Motor neuron (in vitro differentiated cells): ENCODE data around the gene CD40. TPM values are rescaled to one million over a fixed set of nuclear protein-coding genes. Genes with fewer than 3 reads are reported as not detected.
A peak's percentile ranks its signal among the peaks of the same experiment; 100 is the strongest.

Experiments used
- ATAC-seq, 8 experiments: fragments of 200-7000 bp; cut with Tn5 transposase; replicated peaks in 6 of 8; 2 replicates each; pipeline ENCODE4 v1.8.0; 2021; ENCODE audit warnings: mild to moderate bottlenecking in 8 of 8, moderate library complexity in 8 of 8
- H3K27ac ChIP-seq, 2 donors: fragments of 250-450 bp; sonication (Bioruptor Pico); 2 replicates each; pipeline ENCODE4 v1.9.0; 2021; ENCODE audit warnings: antibody characterized with exemption in 2 of 2, mild to moderate bottlenecking in 2 of 2, moderate library complexity in 1 of 2
- H3K4me1 ChIP-seq, 2 donors: fragments of 250-450 bp; sonication (Bioruptor Pico); replicated peaks in 1 of 2; 2 replicates each; pipeline ENCODE4 v1.6.1; 2021; ENCODE audit warnings: antibody characterized with exemption in 2 of 2, mild to moderate bottlenecking in 2 of 2, moderate library complexity in 1 of 2
- H3K4me3 ChIP-seq, 5 donors: fragments of 250-450 bp; sonication (Bioruptor Pico); 2 replicates each; pipeline ENCODE4 v1.9.0; 2021; ENCODE audit warnings: antibody characterized with exemption in 5 of 5, mild to moderate bottlenecking in 5 of 5, moderate library complexity in 4 of 5
- WGBS, 10 experiments: fragments of 450-650 bp; shearing (Covaris generic); methylation state at CpG; one replicate each; pipeline ENCODE4 v1.0.0; 2022; 5-methylcytosine and 5-hydroxymethylcytosine counted together
- in situ Hi-C, 9 experiments: fragments of 400-800 bp; cut with MboI; loops; one replicate each; pipeline ENCODE4 v1.15.0; 2021; ENCODE audit warnings: low sequenced_read_pairs in 9 of 9, low pct_unique_long_range_greater_than_20kb in 2 of 9; ENCODE audit not compliant: unreplicated experiment in 9 of 9
- total RNA-seq, 8 experiments: library from RNA; unstranded; fragments of 300-600 nt; gene quantifications; 2 replicates each; pipeline versions ENCODE4 v1.2.3 to v1.2.4, GENCODE V29; 2022

The CD40 gene
- total RNA-seq, 8 experiments from 2014 or later, result 0.11 to 4.6 (median 1.1) TPM

DNA sequence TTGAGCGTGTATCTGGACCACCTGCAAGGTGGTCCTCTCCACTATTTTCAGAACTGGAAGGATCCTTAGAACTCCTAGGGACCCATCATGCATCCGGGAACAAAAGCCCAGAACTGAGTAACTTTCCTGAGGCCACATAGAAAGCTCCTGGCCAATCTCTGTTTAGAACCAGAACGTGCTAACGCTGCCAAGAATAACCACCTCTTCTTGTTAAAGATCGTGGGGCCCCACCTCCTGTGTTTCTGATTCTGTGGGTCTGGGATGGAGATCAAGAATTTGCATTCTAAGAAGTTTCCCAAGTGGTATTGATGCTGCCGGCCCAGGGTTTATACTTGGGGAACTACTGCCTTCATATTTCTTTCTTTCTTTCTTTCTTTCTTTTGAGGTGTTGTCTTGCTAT lies 13.3 kb downstream of the CD40 start:
- no peak overlapping the region for H3K4me3 ChIP-seq
- no peak for ATAC-seq
- WGBS, 10 experiments, result 12 to 80% (median 71%) methylated on average over 1 to 4 of the region's 6 CpGs; no CpG with 5 or more reads in 3 of the 10 experiments
- H3K27ac ChIP-seq, result no peak overlapping the region
- peaks cover 18 to 20% of the 10 kb centered on the region in 2 donors for H3K4me1 ChIP-seq
- in situ Hi-C loops, result loop anchor here in 7 of 9 experiments (10.0 to 25.0 kb wide), 5 partner anchors 181 to 556 kb away; partner anchors contain the start of genes CDH22 (in 4 of the 7) and TP53RK (in 1 of the 7)

DNA sequence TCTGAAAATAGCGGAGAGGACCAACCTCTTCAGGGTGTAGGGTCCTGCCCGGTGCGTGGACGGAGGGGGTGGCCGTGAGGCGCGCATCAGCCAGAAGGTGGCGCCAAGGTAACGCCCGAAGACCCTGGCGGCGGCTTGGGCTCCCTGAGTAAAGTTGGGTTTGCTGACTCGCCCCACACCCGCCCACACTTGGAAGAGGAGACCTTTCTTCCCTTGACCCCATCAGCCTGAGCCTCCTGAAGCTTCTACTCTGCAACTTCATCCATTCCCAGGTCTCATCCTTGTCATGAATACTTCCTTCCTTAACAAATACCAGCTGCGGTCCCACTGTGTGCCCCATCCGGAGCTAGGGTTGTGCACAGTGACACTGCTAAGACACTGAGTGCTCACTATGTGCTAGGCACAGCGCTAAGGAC lies 14.6 kb downstream of the CD40 start:
- in situ Hi-C loops, result loop anchor here in 7 of 9 experiments (10.0 to 25.0 kb wide), 5 partner anchors 180 to 555 kb away; partner anchors contain the start of genes CDH22 (in 4 of the 7) and TP53RK (in 1 of the 7)
- peak; percentile 77 to 87 (median 81) for ATAC-seq
- H3K4me3 ChIP-seq, result no peak overlapping the region
- 0 to 100% (median 14%) methylated on average over 1 to 6 of the region's 17 CpGs; no CpG with 5 or more reads in 3 of the 10 experiments for WGBS, 10 experiments
- peaks cover 20 to 33% of the 10 kb centered on the region in 2 donors for H3K4me1 ChIP-seq
- H3K27ac ChIP-seq, result no peak overlapping the region

DNA sequence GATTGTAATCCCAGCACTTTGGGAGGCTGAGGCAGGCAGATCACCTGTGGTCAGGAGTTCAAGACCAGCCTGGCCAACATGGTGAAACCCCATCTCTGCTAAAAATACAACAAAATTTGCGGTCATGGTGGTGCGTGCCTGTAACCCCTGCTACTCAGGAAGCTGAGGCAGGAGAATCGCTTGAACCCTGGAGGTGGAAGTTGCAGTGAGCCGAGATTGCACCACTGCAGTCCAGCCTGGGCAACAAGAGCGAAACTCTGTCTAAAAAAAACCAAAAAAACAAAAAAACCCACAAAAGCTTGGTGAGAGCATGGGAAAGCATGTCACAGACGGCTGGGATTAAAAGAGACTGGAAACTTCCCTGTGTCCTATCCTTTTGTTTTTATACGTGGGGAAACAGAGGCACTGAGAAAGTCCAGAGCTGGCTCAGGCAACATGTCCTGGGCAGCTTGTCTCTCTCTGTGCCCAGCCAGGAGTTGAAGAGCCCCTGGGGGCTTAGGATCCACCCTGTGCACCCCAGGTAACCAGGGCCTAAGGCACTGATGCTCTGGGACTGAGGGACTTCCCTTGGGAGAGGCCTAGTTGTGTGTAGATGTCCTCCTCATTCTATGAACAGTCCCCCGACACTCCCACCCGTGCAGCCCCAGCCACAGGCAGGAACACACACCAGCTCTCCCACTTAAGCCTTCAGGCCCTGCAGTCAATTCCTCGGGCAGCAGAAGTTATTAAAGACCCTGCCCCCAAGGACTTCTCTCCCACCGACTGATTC lies 16.0 kb downstream of the CD40 start:
- WGBS, 10 experiments, result 62 to 100% (median 80%) methylated on average over 1 to 6 of the region's 11 CpGs; no CpG with 5 or more reads in 1 of the 10 experiments

DNA sequence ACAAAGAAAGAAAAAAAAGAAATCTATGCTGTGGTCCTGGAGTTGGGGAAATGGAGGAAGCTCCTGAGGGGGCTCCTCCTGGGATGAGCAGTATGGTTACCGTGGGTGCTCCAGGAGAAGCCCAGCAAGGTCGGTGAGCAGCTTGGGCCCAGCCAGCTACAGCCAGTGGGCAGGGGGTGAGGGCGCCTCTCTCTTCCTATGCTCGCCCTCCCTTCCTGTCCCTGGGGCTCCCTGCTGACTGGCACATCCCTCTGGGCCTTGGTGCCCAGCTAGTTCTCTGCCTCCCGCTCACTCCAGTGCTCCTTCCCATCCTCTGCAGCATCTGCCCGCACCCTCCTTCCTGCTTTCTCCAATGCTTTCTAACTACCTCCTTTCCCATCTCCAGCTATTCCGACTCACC lies 16.6 kb downstream of the CD40 start:
- Histone ChIP-seq H3K27ac (no peak overlapping the region), H3K4me3 (no peak overlapping the region), H3K4me1 (peaks cover 34 to 46% of the 10 kb centered on the region in 2 donors)
- ATAC-seq, result peak in 2 of 8 experiments; percentile 11 to 19
- WGBS, 10 experiments, result 65 to 95% (median 80%) methylated on average over 1 to 5 of the region's 7 CpGs; no CpG with 5 or more reads in 3 of the 10 experiments
- in situ Hi-C loops, result loop anchor here in 7 of 9 experiments (10.0 to 25.0 kb wide), 5 partner anchors 178 to 553 kb away; partner anchors contain the start of genes CDH22 (in 4 of the 7) and TP53RK (in 1 of the 7)

More for the DNA sequence above, 16.0 kb downstream of the CD40 start:
- in situ Hi-C loops, result loop anchor here in 7 of 9 experiments (10.0 to 25.0 kb wide), 5 partner anchors 178 to 553 kb away; partner anchors contain the start of genes CDH22 (in 4 of the 7) and TP53RK (in 1 of the 7)
- Histone ChIP-seq H3K4me3 (no peak overlapping the region), H3K27ac (no peak overlapping the region), H3K4me1 (peaks cover 30 to 43% of the 10 kb centered on the region in 2 donors)
- no peak for ATAC-seq

GRCh38 chr20:46135856-46136633 lies 17.9 kb downstream of the CD40 start:
- Histone ChIP-seq H3K4me1 (peaks cover 32 to 45% of the 10 kb centered on the region in 2 donors), H3K27ac (no peak overlapping the region), H3K4me3 (no peak overlapping the region)
- in situ Hi-C loops, result loop anchor here in 7 of 9 experiments (10.0 to 25.0 kb wide), 5 partner anchors 176 to 551 kb away; partner anchors contain the start of genes CDH22 (in 4 of the 7) and TP53RK (in 1 of the 7)
- 11 to 30% (median 20%) methylated on average over 2 to 3 of the region's 12 CpGs; no CpG with 5 or more reads in 7 of the 10 experiments for WGBS, 10 experiments
- ATAC-seq, result peak; percentile 6 to 81 (median 70)

DNA sequence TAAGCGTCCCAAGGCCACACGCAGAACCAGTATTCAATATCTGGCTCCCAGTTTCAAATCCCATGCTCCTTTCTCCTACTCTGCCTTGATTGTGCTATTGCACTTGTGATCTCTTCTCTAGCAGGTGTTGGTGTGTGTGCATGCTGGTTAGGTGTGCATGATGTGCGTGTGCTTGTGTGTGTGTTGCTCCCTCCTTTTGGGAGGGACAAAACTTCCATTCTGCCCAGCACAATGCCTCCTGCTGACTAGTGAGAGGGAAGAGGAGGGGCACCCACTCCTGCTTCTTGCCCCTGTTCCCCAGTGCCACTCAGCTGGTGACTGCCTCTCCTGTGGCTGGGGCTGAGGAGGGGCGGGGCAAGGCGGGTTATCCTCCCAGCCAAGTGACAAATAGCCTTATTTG lies 19.7 kb downstream of the CD40 start:
- peaks cover 45 to 56% of the 10 kb centered on the region in 2 donors for H3K4me1 ChIP-seq
- H3K4me3 ChIP-seq, result no peak overlapping the region
- in situ Hi-C loops, result loop anchor here in 7 of 9 experiments (10.0 to 25.0 kb wide), 5 partner anchors 174 to 549 kb away; partner anchors contain the start of genes CDH22 (in 4 of the 7) and TP53RK (in 1 of the 7)
- no peak overlapping the region for H3K27ac ChIP-seq
- 43 to 100% (median 88%) methylated on average over 1 to 5 of the region's 5 CpGs; no CpG with 5 or more reads in 4 of the 10 experiments for WGBS, 10 experiments
- peak in 2 of 8 experiments; percentile 9 to 11 for ATAC-seq

DNA sequence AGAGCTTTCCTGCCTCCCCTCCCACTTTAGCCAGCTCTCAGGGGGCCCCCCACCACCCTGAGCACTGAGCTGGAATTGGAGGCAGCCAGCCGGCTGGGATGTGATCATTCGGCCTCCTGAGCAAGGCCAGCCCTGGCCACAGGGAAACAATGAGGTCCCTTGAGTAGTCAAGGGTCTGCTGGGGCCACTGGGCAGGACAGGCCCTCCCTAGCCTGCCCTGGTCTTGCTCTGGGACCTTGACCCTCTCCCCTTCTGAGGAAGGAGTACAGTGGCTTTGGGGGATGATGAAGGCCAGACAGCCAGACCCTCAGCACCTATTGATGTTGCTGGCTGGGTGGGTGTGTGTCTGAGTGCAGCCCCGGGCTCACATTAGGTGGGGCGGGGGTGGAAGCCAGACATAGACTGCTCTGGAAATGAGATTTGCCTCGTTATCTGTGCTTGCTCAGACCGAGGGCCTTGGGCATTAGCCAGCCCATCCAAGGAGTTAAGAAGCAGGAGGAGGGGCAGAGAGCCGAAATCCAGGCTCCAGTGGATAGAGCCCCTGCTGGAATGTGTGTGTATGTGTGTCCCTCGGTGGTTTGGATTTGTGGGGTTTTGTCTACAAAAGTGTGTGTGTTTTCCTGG lies 21.3 kb downstream of the CD40 start:
- Histone ChIP-seq H3K4me1 (peaks cover 45 to 56% of the 10 kb centered on the region in 2 donors), H3K4me3 (no peak overlapping the region), H3K27ac (no peak overlapping the region)
- in situ Hi-C loops, result loop anchor here in 7 of 9 experiments (10.0 to 25.0 kb wide), 5 partner anchors 173 to 548 kb away; partner anchors contain the start of genes CDH22 (in 4 of the 7) and TP53RK (in 1 of the 7)
- ATAC-seq, result peak in 2 of 8 experiments; percentile 3 to 48
- WGBS, 10 experiments, result 20 to 80% (median 40%) methylated on average over 1 to 2 of the region's 8 CpGs; no CpG with 5 or more reads in 5 of the 10 experiments

GRCh38 chr20:46139908-46140482 lies 21.9 kb downstream of the CD40 start:
- in situ Hi-C loops, result loop anchor here in 7 of 9 experiments (10.0 to 25.0 kb wide), 5 partner anchors 172 to 547 kb away; partner anchors contain the start of genes CDH22 (in 4 of the 7) and TP53RK (in 1 of the 7)
- 60 to 100% (median 60%) methylated on average over 1 to 2 of the region's 5 CpGs; no CpG with 5 or more reads in 7 of the 10 experiments for WGBS, 10 experiments
- ATAC-seq, result peak in 2 of 8 experiments; percentile 6 to 13
- Histone ChIP-seq H3K27ac (no peak overlapping the region), H3K4me1 (peaks cover 45 to 56% of the 10 kb centered on the region in 2 donors), H3K4me3 (no peak overlapping the region)

GRCh38 chr20:46142124-46142523 lies 24.0 kb downstream of the CD40 start:
- Histone ChIP-seq H3K4me1 (peaks cover 43 to 44% of the 10 kb centered on the region in 2 donors), H3K27ac (no peak overlapping the region), H3K4me3 (no peak overlapping the region)
- ATAC-seq, result peak in 5 of 8 experiments; percentile 64 to 80 (median 77)
- WGBS, 10 experiments, result 10 to 45% (median 23%) methylated on average over 2 to 5 of the region's 5 CpGs; no CpG with 5 or more reads in 1 of the 10 experiments
- in situ Hi-C loops, result loop anchor here in 7 of 9 experiments (25.0 kb wide), 4 partner anchors 170 to 545 kb away; partner anchors contain the start of genes CDH22 (in 4 of the 7) and TP53RK (in 1 of the 7)

GRCh38 chr20:46144432-46145025 lies 26.4 kb downstream of the CD40 start:
- 0 to 87% (median 40%) methylated on average over 1 to 5 of the region's 8 CpGs; no CpG with 5 or more reads in 3 of the 10 experiments for WGBS, 10 experiments
- ATAC-seq, result peak in 3 of 8 experiments; percentile 66 to 81 (median 72)
- peaks cover 20 to 26% of the 10 kb centered on the region in 2 donors for H3K4me1 ChIP-seq
- H3K27ac ChIP-seq, result no peak overlapping the region
- H3K4me3 ChIP-seq, result no peak overlapping the region
- in situ Hi-C loops, result loop anchor here in 7 of 9 experiments (25.0 kb wide), 4 partner anchors 168 to 543 kb away; partner anchors contain the start of genes CDH22 (in 4 of the 7) and TP53RK (in 1 of the 7)

DNA sequence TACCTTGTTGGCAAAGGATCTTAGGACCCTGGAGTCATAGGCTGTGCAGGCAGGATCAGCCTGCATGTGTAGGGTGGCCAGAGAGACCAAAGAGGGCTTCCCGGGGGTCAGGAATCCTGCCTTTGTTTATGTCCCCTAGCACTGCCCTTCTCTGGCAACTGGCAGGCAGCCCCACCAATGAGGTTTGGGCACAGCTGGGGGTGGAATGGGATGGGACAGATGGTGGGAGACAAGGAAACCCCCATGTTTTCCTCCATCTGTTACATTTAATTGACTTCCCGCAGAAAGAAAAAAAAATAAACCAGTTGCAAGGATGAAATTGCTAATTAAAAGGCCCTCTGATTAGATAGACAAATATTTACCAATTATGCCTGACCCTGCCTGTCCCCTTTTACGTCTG lies 27.6 kb downstream of the CD40 start:
- 6 to 63% (median 27%) methylated on average over 1 to 3 of the region's 3 CpGs; no CpG with 5 or more reads in 3 of the 10 experiments for WGBS, 10 experiments
- Histone ChIP-seq H3K4me3 (no peak overlapping the region), H3K27ac (no peak overlapping the region), H3K4me1 (peaks cover 15 to 21% of the 10 kb centered on the region in 2 donors)
- peak in 1 of 8 experiments; percentile 14 for ATAC-seq
- in situ Hi-C loops, result loop anchor here in 7 of 9 experiments (25.0 kb wide), 4 partner anchors 167 to 542 kb away; partner anchors contain the start of genes CDH22 (in 4 of the 7) and TP53RK (in 1 of the 7)
